Panc1 (cell line): Measurements from ENCODE around the gene RNASEH1.
"Not testable (repeated sequence)": the region's sequence is repeated elsewhere in the genome, so short reads cannot be mapped to it uniquely, and the experiment has no call there.

ENCODE experiments used
- POLR2AphosphoS5 ChIP-seq: IDR thresholded peaks from 2 replicates; pipeline ENCODE4 v1.6.1; 2012; ENCODE audit warnings: mild to moderate bottlenecking, low read depth, low read length, moderate library complexity
- SIN3A ChIP-seq: IDR thresholded peaks from 2 replicates; pipeline ENCODE4 v1.6.1; 2012; ENCODE audit warnings: low read depth, mild to moderate bottlenecking, low read length, moderate library complexity, borderline replicate concordance; ENCODE audit not compliant: insufficient read depth
- TF ChIP-seq, protein P1 (sequence below): fragments of 450-650 bp; IDR thresholded peaks from 2 replicates; pipeline ENCODE4 v1.5.1; 2017; ENCODE audit warnings: mild to moderate bottlenecking
- TF ChIP-seq, protein P2 (sequence below), 2 experiments: IDR thresholded peaks; 2 replicates each; pipeline ENCODE4 v1.6.1; 2011 to 2012; ENCODE audit warnings: low read depth in 2 of 2, control low read depth in 1 of 2, low read length in 1 of 2, mild to moderate bottlenecking in 1 of 2, moderate library complexity in 1 of 2; ENCODE audit not compliant: insufficient read depth in 1 of 2

DNA sequence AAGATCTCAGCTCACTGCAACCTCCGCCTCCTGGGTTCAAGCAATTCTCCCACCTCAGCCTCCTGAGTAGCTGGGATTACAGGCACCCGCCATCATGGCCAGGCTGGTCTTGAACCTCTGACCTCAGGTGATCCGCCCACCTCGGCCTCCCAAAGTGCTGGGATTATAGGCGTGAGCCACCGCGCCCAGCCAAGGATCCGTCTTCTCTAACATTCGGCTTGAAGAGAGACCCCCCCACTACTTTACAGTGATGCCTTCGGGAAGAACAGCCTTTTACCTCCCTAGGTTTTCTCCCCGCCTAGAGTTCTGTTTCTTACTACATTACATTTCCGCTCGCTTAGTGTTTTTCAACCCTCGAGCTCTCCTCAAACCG lies 61.4 kb downstream of the RNASEH1 start:
- TF ChIP-seq, protein P1, sequence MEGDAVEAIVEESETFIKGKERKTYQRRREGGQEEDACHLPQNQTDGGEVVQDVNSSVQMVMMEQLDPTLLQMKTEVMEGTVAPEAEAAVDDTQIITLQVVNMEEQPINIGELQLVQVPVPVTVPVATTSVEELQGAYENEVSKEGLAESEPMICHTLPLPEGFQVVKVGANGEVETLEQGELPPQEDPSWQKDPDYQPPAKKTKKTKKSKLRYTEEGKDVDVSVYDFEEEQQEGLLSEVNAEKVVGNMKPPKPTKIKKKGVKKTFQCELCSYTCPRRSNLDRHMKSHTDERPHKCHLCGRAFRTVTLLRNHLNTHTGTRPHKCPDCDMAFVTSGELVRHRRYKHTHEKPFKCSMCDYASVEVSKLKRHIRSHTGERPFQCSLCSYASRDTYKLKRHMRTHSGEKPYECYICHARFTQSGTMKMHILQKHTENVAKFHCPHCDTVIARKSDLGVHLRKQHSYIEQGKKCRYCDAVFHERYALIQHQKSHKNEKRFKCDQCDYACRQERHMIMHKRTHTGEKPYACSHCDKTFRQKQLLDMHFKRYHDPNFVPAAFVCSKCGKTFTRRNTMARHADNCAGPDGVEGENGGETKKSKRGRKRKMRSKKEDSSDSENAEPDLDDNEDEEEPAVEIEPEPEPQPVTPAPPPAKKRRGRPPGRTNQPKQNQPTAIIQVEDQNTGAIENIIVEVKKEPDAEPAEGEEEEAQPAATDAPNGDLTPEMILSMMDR = not testable (repeated sequence)
- TF ChIP-seq, protein P2, sequence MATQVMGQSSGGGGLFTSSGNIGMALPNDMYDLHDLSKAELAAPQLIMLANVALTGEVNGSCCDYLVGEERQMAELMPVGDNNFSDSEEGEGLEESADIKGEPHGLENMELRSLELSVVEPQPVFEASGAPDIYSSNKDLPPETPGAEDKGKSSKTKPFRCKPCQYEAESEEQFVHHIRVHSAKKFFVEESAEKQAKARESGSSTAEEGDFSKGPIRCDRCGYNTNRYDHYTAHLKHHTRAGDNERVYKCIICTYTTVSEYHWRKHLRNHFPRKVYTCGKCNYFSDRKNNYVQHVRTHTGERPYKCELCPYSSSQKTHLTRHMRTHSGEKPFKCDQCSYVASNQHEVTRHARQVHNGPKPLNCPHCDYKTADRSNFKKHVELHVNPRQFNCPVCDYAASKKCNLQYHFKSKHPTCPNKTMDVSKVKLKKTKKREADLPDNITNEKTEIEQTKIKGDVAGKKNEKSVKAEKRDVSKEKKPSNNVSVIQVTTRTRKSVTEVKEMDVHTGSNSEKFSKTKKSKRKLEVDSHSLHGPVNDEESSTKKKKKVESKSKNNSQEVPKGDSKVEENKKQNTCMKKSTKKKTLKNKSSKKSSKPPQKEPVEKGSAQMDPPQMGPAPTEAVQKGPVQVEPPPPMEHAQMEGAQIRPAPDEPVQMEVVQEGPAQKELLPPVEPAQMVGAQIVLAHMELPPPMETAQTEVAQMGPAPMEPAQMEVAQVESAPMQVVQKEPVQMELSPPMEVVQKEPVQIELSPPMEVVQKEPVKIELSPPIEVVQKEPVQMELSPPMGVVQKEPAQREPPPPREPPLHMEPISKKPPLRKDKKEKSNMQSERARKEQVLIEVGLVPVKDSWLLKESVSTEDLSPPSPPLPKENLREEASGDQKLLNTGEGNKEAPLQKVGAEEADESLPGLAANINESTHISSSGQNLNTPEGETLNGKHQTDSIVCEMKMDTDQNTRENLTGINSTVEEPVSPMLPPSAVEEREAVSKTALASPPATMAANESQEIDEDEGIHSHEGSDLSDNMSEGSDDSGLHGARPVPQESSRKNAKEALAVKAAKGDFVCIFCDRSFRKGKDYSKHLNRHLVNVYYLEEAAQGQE (IDR thresholded peaks at IDR 0.05; ENCODE audit: insufficient read depth in 1 of 2, low read depth in 2 of 2, low read length in 1 of 2) = not testable (repeated sequence)
- not testable (repeated sequence) for TF ChIP-seq POLR2AphosphoS5, SIN3A
